ENCODE measurements around the gene CCDC91. TPM values are rescaled to one million over a fixed set of nuclear protein-coding genes. Genes with fewer than 3 reads are reported as not detected.

The CCDC91 gene
- total and polyA plus RNA-seq, 9 of the 15 experiments (the other 6 are each of a cell fraction or from before 2014, with no cell fraction given) = 10.1 to 31.1 (median 26.3) TPM

DNA sequence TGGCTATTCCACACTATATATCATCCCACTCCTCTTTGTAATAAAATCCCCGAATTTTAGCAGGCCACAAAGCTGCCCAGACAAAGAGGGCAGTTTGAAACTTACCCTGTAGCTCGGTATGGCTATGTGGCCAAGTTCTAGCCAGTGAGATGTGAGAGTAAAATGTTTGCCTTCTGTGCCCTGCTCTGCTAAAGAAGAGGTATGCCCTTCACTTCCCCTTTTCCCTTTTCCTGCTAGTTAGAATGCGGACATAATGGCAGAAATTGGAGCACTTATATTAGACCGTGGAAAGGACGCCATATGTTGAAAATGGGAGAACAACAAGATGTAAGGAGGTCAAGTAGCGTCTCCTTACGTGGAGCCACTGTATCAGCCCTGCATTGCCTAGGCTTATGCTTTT lies 11.5 kb upstream of the CCDC91 start:
- H3K4me3 ChIP-seq = no peak overlapping the region
- in situ Hi-C loops (cut with MboI) (loop anchor here (10.0 kb wide), 2 partner anchors 204 to 454 kb away; partner anchors contain the start of gene PTHLH), intact Hi-C loops (cut with micrococcal nuclease) (loop anchor here (1.0 to 10.0 kb wide), 2 partner anchors 211 to 444 kb away; no protein-coding TSS in a partner anchor)
- H3K9ac ChIP-seq (ENCODE audit: insufficient read depth in 1 of 2, low read depth in 2 of 2, low read length in 2 of 2) = no peak overlapping the region
- DNase-seq (ENCODE audit: extremely low read depth in 1 of 4, low spot score in 3 of 4) (no peak), FAIRE-seq (no peak), ATAC-seq (no peak)
- H3K4me1 ChIP-seq (replicated peaks in 1 of 2; ENCODE audit: control insufficient read depth in 2 of 2, insufficient read depth in 2 of 2, low read length in 2 of 2) = no peaks in the 10 kb centered on the region
- no peaks in the 10 kb centered on the region for H3K36me3 ChIP-seq (ENCODE audit: control insufficient read depth, insufficient read depth, low read length)
- H3K4me2 ChIP-seq (ENCODE audit: insufficient read depth, low read length) = no peak overlapping the region
- peak overlapping the region; percentile 41 for H2AFZ ChIP-seq (ENCODE audit: low read depth, low read length)
- no peaks in the 10 kb centered on the region for H3K9me3 ChIP-seq (replicated peaks; ENCODE audit: control insufficient read depth, insufficient read depth, low read depth, low read length)
- no TSS peak for BruUV-seq (replicated peaks)
- no peak overlapping the region for H3K27ac ChIP-seq (ENCODE audit: extremely low read depth, low read depth, low read length)
- ChIA-PET POLR2A (interaction anchor here (1.6 to 2.2 kb wide), 2 partner anchors 12 to 19 kb away, joined by 3 to 8 read pairs; partner anchors contain the start of gene CCDC91), CTCF (ENCODE audit: low intra/inter-chr PET ratio) (no interaction called here)
- no peaks in the 10 kb centered on the region for H3K27me3 ChIP-seq (ENCODE audit: control insufficient read depth in 2 of 2, insufficient read depth in 2 of 2, low read length in 2 of 2)
- H3K9me1 ChIP-seq (ENCODE audit: control insufficient read depth, insufficient read depth, low read length) = no peaks in the 10 kb centered on the region
- H4K20me1 ChIP-seq (replicated peaks; ENCODE audit: control insufficient read depth, insufficient read depth, low read length) = no peaks in the 10 kb centered on the region
- TF ChIP-seq SPI1 (IDR thresholded peaks at IDR 0.05; ENCODE audit: borderline replicate concordance, low read depth, low read length) (peak; percentile 88), CC2D1A (IDR thresholded peaks at IDR 0.05) (no peak)
- WGBS (ENCODE audit: insufficient coverage, low coverage, missing lambda C conversion rate) = 62% methylated on average over 7 of the region's 7 CpGs
- no peaks in the 10 kb centered on the region for H3K79me2 ChIP-seq (ENCODE audit: control insufficient read depth, insufficient read depth, low read length)

DNA sequence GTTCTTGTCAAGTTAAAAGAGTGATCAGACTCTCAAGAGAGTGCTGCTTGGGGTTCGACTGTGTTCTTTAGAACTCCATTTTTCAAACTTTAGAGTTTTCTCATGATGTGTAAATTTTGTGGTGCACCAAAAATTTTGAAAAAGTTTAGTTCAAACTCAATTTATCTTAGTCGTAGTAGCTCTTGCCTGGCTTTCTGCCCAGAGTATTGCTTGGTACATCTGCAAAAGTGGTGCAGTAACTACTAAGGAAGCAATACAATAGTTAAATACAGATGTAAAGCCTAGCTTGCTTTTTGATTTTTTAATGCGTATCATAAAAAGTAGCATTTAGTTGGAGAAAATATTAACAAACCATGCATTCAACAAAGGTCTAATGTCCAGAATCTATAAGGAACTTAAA lies 9.5 kb upstream of the CCDC91 start:
- POLR2A ChIA-PET = interaction anchor here (2.2 kb wide), 1 partner anchor 10 kb away, joined by 8 read pairs; the partner anchor contains the start of gene CCDC91
- H4K20me1 ChIP-seq (replicated peaks; ENCODE audit: control insufficient read depth, insufficient read depth, low read length) = no peaks in the 10 kb centered on the region
- H3K9ac ChIP-seq (ENCODE audit: insufficient read depth in 1 of 2, low read depth in 2 of 2, low read length in 2 of 2) = no peak overlapping the region
- H3K9me1 ChIP-seq (ENCODE audit: control insufficient read depth, insufficient read depth, low read length) = no peaks in the 10 kb centered on the region
- intact Hi-C loops (cut with micrococcal nuclease) (no loop called here), in situ Hi-C loops (cut with MboI) (no loop called here)
- ATAC-seq = no peak
- H3K9me3 ChIP-seq (replicated peaks; ENCODE audit: control insufficient read depth, insufficient read depth, low read depth, low read length) = no peaks in the 10 kb centered on the region
- no peaks in the 10 kb centered on the region for H3K79me2 ChIP-seq (ENCODE audit: control insufficient read depth, insufficient read depth, low read length)
- no peaks in the 10 kb centered on the region for H3K4me1 ChIP-seq (replicated peaks in 1 of 2; ENCODE audit: control insufficient read depth in 2 of 2, insufficient read depth in 2 of 2, low read length in 2 of 2)
- CTCF ChIA-PET (ENCODE audit: low intra/inter-chr PET ratio) = no interaction called here
- H2AFZ ChIP-seq (ENCODE audit: low read depth, low read length) = no peak overlapping the region
- H3K27me3 ChIP-seq (ENCODE audit: control insufficient read depth in 2 of 2, insufficient read depth in 2 of 2, low read length in 2 of 2) = no peaks in the 10 kb centered on the region
- no peak for DNase-seq (ENCODE audit: extremely low read depth in 1 of 4, low spot score in 3 of 4)
- H3K27ac ChIP-seq (ENCODE audit: extremely low read depth, low read depth, low read length) = no peak overlapping the region
- no peak overlapping the region for H3K4me3 ChIP-seq
- H3K4me2 ChIP-seq (ENCODE audit: insufficient read depth, low read length) = no peak overlapping the region
- FAIRE-seq = no peak
- WGBS (ENCODE audit: insufficient coverage, low coverage, missing lambda C conversion rate) = 65% methylated on average over 3 of the region's 3 CpGs
- BruUV-seq (replicated peaks) = no TSS peak
- H3K36me3 ChIP-seq (ENCODE audit: control insufficient read depth, insufficient read depth, low read length) = no peaks in the 10 kb centered on the region
- TF ChIP-seq REST (IDR thresholded peaks at IDR 0.05; ENCODE audit: borderline replicate concordance) (no peak), REST (CRISPR knock-in tag; IDR thresholded peaks at IDR 0.05; ENCODE audit: low read depth) (no peak), ZNF695 (CRISPR knock-in tag; IDR thresholded peaks at IDR 0.05) (no peak), NBN (IDR thresholded peaks at IDR 0.05; ENCODE audit: low read depth) (no peak), HOXB6 (CRISPR knock-in tag; IDR thresholded peaks at IDR 0.05; ENCODE audit: borderline replicate concordance) (no peak), CBX2 (IDR thresholded peaks at IDR 0.05; ENCODE audit: insufficient read depth, low read length, poor library complexity, severe bottlenecking) (no peak), PHF20 (IDR thresholded peaks at IDR 0.05; ENCODE audit: partially characterized antibody) (no peak)
